DOHH2 (cell line): ENCODE measurements around the gene TM4SF18.

Experiments
- H3F3A ChIP-seq: fragments of 200-600 bp; sonication (generic), shearing (Covaris generic); 2 replicates; pipeline ENCODE4 v1.6.0; 2016; ENCODE audit warnings: antibody characterized with exemption, mild to moderate bottlenecking; ENCODE audit not compliant: control insufficient read depth, insufficient read depth
- H3K27ac ChIP-seq: fragments of 200-600 bp; sonication (generic); 2 replicates; pipeline ENCODE4 v1.5.1; 2014; ENCODE audit warnings: low read depth, mild to moderate bottlenecking, low read length, moderate library complexity
- H3K27me3 ChIP-seq: fragments of 200-600 bp; sonication (generic); 2 replicates; pipeline ENCODE4 v1.6.1; 2014; ENCODE audit warnings: mild to moderate bottlenecking, low read length, mixed read lengths; ENCODE audit not compliant: control insufficient read depth
- H3K36me3 ChIP-seq: fragments of 200-600 bp; sonication (generic); 2 replicates; pipeline ENCODE4 v1.6.1; 2014; ENCODE audit warnings: mild to moderate bottlenecking, low read length, moderate library complexity, mixed read lengths; ENCODE audit not compliant: control insufficient read depth
- H3K4me1 ChIP-seq: fragments of 200-600 bp; sonication (generic); 2 replicates; pipeline ENCODE4 v1.6.1; 2014; ENCODE audit warnings: mild to moderate bottlenecking, low read length, mixed read lengths; ENCODE audit not compliant: control insufficient read depth
- H3K4me2 ChIP-seq: fragments of 200-600 bp; sonication (generic); 2 replicates; pipeline ENCODE4 v1.6.0; 2014; ENCODE audit warnings: mild to moderate bottlenecking, low read length, moderate library complexity
- H3K4me3 ChIP-seq: fragments of 200-600 bp; sonication (generic); 2 replicates; pipeline ENCODE4 v1.5.1; 2014; ENCODE audit warnings: mild to moderate bottlenecking, low read length, mixed read lengths
- H3K79me2 ChIP-seq: fragments of 200-600 bp; sonication (generic); 2 replicates; pipeline ENCODE4 v1.6.1; 2014; ENCODE audit warnings: mild to moderate bottlenecking, low read length, mixed read lengths; ENCODE audit not compliant: control insufficient read depth
- H3K9me2 ChIP-seq: fragments of 200-600 bp; sonication (generic); replicated peaks from 2 replicates; pipeline ENCODE4 v1.6.1; 2014; ENCODE audit warnings: mild to moderate bottlenecking, low read length, mixed read lengths; ENCODE audit not compliant: control insufficient read depth
- H3K9me3 ChIP-seq: fragments of 200-600 bp; sonication (generic); 2 replicates; pipeline ENCODE4 v1.6.1; 2014; ENCODE audit warnings: antibody characterized with exemption, low read length, mixed read lengths; ENCODE audit not compliant: control insufficient read depth, insufficient read depth
- H4K20me1 ChIP-seq: fragments of 200-600 bp; sonication (generic); 2 replicates; pipeline ENCODE4 v1.6.0; 2014; ENCODE audit warnings: low read depth, mild to moderate bottlenecking, antibody characterized with exemption, low read length, moderate library complexity; ENCODE audit not compliant: control insufficient read depth, insufficient read depth
- EZH2phosphoT487 ChIP-seq: fragments of 200-600 bp; sonication (generic); IDR thresholded peaks from 2 replicates; pipeline ENCODE4 v1.6.1; 2017; ENCODE audit warnings: borderline replicate concordance, mild to moderate bottlenecking, antibody characterized with exemption, low read length, moderate library complexity, mixed read lengths
- TF ChIP-seq, protein P1 (sequence below): fragments of 200-600 bp; sonication (generic); IDR thresholded peaks from one replicate; pipeline ENCODE4 v1.5.1; 2014; ENCODE audit warnings: antibody characterized with exemption, mild to moderate bottlenecking, low read depth, low read length; ENCODE audit not compliant: poor library complexity, severe bottlenecking

The TM4SF18 gene

DNA sequence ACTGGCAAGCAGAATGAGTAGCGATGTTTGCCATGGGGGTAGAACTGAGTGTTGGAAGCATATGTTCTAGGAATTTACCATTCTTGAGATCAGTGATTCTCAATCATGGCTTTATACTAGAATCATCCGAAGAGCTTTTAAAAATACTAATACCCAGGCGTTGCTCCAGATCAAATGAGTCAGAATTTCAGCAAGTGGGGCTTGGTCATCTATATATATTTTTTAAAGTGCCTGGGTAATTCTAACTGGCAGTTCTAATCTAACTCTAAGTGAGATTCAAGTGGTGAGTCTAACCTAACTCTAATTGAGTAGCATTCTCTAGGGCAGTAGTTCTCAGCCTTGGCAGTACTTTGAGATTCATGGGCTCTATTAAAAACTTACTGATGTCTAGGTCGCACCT, 23.2 kb upstream of the TM4SF18 start:
- Histone ChIP-seq H4K20me1 (no peaks in the 10 kb centered on the region), H3K9me3 (no peaks in the 10 kb centered on the region), H3K4me1 (no peaks in the 10 kb centered on the region), H3K27me3 (peaks cover 3% of the 10 kb centered on the region; the same call in 1 of the 2 replicates), H3F3A (no peaks in the 10 kb centered on the region), H3K27ac (no peak overlapping the region), H3K36me3 (no peaks in the 10 kb centered on the region), H3K9me2 (no peaks in the 10 kb centered on the region), H3K4me2 (no peak overlapping the region), H3K79me2 (no peaks in the 10 kb centered on the region), H3K4me3 (no peak overlapping the region)
- TF ChIP-seq EZH2phosphoT487 = no peak
- TF ChIP-seq, protein P1, sequence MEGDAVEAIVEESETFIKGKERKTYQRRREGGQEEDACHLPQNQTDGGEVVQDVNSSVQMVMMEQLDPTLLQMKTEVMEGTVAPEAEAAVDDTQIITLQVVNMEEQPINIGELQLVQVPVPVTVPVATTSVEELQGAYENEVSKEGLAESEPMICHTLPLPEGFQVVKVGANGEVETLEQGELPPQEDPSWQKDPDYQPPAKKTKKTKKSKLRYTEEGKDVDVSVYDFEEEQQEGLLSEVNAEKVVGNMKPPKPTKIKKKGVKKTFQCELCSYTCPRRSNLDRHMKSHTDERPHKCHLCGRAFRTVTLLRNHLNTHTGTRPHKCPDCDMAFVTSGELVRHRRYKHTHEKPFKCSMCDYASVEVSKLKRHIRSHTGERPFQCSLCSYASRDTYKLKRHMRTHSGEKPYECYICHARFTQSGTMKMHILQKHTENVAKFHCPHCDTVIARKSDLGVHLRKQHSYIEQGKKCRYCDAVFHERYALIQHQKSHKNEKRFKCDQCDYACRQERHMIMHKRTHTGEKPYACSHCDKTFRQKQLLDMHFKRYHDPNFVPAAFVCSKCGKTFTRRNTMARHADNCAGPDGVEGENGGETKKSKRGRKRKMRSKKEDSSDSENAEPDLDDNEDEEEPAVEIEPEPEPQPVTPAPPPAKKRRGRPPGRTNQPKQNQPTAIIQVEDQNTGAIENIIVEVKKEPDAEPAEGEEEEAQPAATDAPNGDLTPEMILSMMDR = no peak

DNA sequence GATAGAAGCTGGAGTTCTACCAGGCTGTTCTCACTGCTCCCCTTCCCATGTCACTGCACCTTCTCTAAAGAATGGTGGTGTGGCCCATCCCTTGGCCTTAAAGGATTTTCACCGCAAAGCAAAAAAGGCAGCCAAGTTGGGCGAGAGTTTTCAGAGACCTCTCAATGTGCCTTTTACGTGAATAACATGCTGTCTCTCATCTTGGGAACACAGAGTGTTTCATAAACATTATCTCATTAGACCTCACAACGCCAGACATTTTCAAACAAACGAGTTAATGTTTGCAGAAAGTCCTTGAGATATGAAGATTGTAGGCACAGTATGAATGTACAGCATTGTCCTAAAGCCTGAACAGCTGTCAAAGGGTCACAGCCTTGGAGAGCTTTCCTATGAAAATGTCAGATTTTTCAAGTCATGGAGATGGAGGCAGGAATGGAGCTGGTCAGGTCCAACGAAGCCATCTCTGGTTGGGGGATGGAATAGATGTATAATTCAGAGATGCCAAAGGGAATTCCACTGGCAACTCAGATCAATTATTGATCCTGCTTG, 22.7 kb upstream of the TM4SF18 start:
- Histone ChIP-seq H3K9me3 (no peaks in the 10 kb centered on the region), H3K9me2 (no peaks in the 10 kb centered on the region), H3K79me2 (no peaks in the 10 kb centered on the region), H3K27me3 (peaks cover 5% of the 10 kb centered on the region; the same call in 1 of the 2 replicates), H3K4me2 (no peak overlapping the region), H3F3A (no peaks in the 10 kb centered on the region), H3K27ac (no peak overlapping the region), H4K20me1 (no peaks in the 10 kb centered on the region), H3K4me3 (no peak overlapping the region), H3K4me1 (no peaks in the 10 kb centered on the region), H3K36me3 (no peaks in the 10 kb centered on the region)
- TF ChIP-seq, protein P1 = no peak
- TF ChIP-seq EZH2phosphoT487 = no peak

DNA sequence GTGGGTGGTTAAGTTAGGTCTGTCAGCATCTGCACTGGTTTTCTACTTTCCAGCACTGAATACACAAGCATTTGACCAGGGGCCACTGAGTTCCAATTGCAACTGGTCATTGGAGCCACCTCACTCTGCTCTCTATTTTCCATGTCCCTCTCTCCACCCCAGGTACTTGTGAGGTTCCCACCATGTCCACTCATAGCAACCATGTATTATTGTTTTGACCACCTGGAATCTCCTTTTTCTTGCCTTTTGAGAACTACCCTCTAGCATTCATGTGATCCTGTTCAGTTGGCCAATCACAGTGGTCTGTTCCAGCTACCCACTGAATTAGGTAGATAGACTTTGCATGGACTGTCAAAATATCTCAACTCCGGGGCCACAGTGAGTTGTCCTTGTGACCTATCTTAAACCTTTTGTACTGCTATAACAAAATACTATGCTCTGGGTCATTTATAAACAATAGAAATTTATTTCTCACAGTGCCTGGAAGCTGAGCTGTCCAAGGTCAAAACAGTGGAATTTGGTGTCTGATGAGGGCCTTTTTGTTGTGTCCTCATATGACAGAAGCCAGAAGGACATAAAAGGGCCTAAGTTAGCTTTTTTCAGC, 20.2 kb upstream of the TM4SF18 start:
- Histone ChIP-seq H3K79me2 (no peaks in the 10 kb centered on the region), H3K4me3 (no peak overlapping the region), H3K9me3 (no peaks in the 10 kb centered on the region), H3K4me2 (no peak overlapping the region), H3F3A (no peaks in the 10 kb centered on the region), H4K20me1 (no peaks in the 10 kb centered on the region), H3K4me1 (no peaks in the 10 kb centered on the region), H3K27me3 (peaks cover 18% of the 10 kb centered on the region; the same call in 1 of the 2 replicates), H3K9me2 (no peaks in the 10 kb centered on the region), H3K36me3 (no peaks in the 10 kb centered on the region), H3K27ac (no peak overlapping the region)
- TF ChIP-seq EZH2phosphoT487 = no peak
- TF ChIP-seq, protein P1 = no peak
